ENCODE data around the gene NFASC. TPM values are rescaled to one million over a fixed set of nuclear protein-coding genes. Genes with fewer than 3 reads are reported as not detected.

NFASC gene
- polyA plus RNA-seq, 4 donors: 0.22 to 5.8 (median 3.0) TPM

DNA sequence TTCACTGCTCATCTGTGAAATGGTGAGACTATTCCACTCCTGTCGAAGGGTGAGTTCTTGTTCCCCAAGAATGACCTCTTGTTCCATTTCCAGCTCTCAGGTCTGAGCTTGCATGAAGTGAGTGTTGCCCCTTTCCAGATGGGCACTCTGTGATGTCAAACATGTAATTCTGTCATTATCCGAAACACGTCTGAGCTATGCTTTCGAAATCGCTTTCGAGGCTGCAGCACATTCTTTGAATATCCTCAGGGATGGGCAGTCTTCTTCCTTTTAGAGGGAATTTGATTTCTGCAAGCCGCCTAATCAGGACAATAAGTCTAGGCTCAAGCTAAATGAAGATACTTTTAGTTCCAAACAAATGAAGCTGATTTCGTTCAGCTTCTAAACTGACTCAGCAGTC, 15.1 kb downstream of the NFASC start:
- Histone ChIP-seq H3K4me1 (ENCODE audit: control insufficient read depth in 3 of 3, insufficient read depth in 2 of 3, low read depth in 1 of 3, low read length in 2 of 3) (peaks cover 0 to 6% (median 0%) of the 10 kb centered on the region in 3 donors), H3K9me3 (ENCODE audit: control insufficient read depth in 2 of 2, insufficient read depth in 1 of 2, low read depth in 1 of 2, low read length in 1 of 2) (no peaks in the 10 kb centered on the region), H3K4me3 (ENCODE audit: low read depth in 1 of 3, low read length in 3 of 3) (no peak overlapping the region), H3K36me3 (ENCODE audit: control insufficient read depth in 3 of 3, insufficient read depth in 2 of 3, low read depth in 1 of 3, low read length in 3 of 3) (no peaks in the 10 kb centered on the region), H3K27ac (ENCODE audit: low read depth in 1 of 3, low read length in 2 of 3) (peak overlapping the region in 1 of 3 donors; percentile 64), H3K27me3 (ENCODE audit: control insufficient read depth in 3 of 3, insufficient read depth in 3 of 3, low read length in 3 of 3) (peaks cover 0 to 7% (median 0%) of the 10 kb centered on the region in 3 donors)
- FAIRE-seq (no peak), DNase-seq (no peak)
- 71 to 75% (median 74%) methylated on average over 8 of the region's 8 CpGs for WGBS, 3 donors

DNA sequence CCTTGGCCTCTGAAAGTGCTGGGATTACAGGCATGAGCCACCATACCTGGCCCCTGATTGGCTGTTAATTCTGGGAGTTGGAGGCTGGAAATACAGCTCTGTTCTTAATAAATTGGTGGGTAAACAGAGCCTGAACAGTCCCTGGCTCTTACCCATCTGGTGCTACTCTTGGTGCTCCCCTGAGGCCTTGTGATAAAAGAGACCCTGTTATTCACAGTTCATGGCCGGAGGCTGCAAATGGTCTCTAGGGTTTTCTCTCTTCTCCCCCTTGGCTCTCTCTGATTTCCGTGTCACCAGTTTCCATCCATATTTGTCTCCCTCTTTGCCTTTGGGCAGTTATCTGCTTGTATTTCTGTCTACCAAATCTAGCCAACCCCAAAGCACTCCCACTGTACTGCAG, 17.2 kb downstream of the NFASC start:
- Histone ChIP-seq H3K36me3 (ENCODE audit: control insufficient read depth in 3 of 3, insufficient read depth in 2 of 3, low read depth in 1 of 3, low read length in 3 of 3) (no peaks in the 10 kb centered on the region), H3K27ac (ENCODE audit: low read depth in 1 of 3, low read length in 2 of 3) (peak overlapping the region in 1 of 3 donors; percentile 7), H3K27me3 (ENCODE audit: control insufficient read depth in 3 of 3, insufficient read depth in 3 of 3, low read length in 3 of 3) (peaks cover 0 to 7% (median 0%) of the 10 kb centered on the region in 3 donors), H3K4me3 (ENCODE audit: low read depth in 1 of 3, low read length in 3 of 3) (no peak overlapping the region), H3K4me1 (ENCODE audit: control insufficient read depth in 3 of 3, insufficient read depth in 2 of 3, low read depth in 1 of 3, low read length in 2 of 3) (peaks cover 0 to 6% (median 0%) of the 10 kb centered on the region in 3 donors), H3K9me3 (ENCODE audit: control insufficient read depth in 2 of 2, insufficient read depth in 1 of 2, low read depth in 1 of 2, low read length in 1 of 2) (no peaks in the 10 kb centered on the region)
- 82 to 88% (median 88%) methylated on average over 2 of the region's 2 CpGs for WGBS, 3 donors
- no peak for FAIRE-seq
- no peak for DNase-seq

DNA sequence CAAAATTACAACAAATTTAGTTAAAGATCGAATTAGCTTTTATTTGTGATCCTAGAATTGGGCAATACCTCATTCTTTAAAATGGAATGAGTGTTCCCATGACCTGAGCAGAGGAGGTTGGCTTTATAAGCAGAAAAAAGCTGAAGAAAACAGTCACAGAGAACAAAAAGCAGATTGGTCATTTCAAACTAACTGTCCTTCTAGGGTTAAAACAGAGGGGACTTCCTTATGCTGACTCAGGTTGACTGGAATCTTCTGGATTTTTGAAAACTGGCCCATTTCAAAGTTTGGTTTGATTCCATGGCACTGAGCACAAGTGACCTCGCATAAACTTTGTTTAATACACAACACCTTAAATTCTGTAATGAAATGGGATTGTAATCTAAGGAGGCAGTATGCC, 17.6 kb downstream of the NFASC start:
- Histone ChIP-seq H3K27ac (ENCODE audit: low read depth in 1 of 3, low read length in 2 of 3) (no peak overlapping the region), H3K9me3 (ENCODE audit: control insufficient read depth in 2 of 2, insufficient read depth in 1 of 2, low read depth in 1 of 2, low read length in 1 of 2) (no peaks in the 10 kb centered on the region)
- no peak for FAIRE-seq

DNA sequence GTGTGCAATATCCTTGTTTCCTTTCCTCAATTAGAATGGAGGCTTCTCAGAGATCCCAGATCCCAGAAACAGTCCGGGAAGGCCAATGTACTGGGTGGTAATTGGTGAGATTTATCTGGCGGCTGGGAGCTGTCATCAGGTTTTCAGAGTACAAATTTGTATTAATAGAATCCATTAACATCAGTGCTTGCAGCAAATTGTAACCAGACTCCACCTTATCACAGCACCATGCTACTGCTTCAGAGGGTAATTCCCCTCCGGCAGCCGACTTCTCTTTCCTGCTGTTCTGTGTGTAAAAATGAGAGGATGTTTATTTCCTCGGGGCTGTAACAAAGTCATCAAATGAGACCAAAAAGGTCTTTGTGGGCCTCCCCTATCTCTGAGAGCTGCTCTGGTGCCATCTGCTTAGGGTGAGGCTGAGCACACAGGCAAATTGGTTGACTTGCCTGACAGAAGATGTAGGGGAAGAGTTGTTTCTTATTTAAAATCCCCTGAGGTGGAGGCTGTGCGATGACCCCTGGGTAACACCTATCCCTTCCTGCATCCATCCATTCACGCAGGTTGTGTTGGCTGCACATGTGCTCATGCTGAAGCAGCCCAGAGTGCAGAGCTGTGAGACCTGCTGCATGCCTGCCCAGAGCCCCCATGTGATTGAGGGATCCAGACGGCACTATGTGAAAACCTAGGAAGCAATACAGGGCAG, 19.2 kb downstream of the NFASC start:
- FAIRE-seq: no peak
- peaks cover 0 to 11% (median 0%) of the 10 kb centered on the region in 3 donors for H3K27me3 ChIP-seq (ENCODE audit: control insufficient read depth in 3 of 3, insufficient read depth in 3 of 3, low read length in 3 of 3)
- H3K9me3 ChIP-seq (ENCODE audit: control insufficient read depth in 2 of 2, insufficient read depth in 1 of 2, low read depth in 1 of 2, low read length in 1 of 2): no peaks in the 10 kb centered on the region
- no peak overlapping the region for H3K4me3 ChIP-seq (ENCODE audit: low read depth in 1 of 3, low read length in 3 of 3)
- 41 to 56% (median 49%) methylated on average over 8 of the region's 8 CpGs for WGBS, 3 donors
- H3K4me1 ChIP-seq (ENCODE audit: control insufficient read depth in 3 of 3, insufficient read depth in 2 of 3, low read depth in 1 of 3, low read length in 2 of 3): peaks cover 0 to 6% (median 0%) of the 10 kb centered on the region in 3 donors
- H3K27ac ChIP-seq (ENCODE audit: low read depth in 1 of 3, low read length in 2 of 3): no peak overlapping the region
- H3K36me3 ChIP-seq (ENCODE audit: control insufficient read depth in 3 of 3, insufficient read depth in 2 of 3, low read depth in 1 of 3, low read length in 3 of 3): no peaks in the 10 kb centered on the region
- DNase-seq: peak in 1 of 2 donors; percentile 8

More for the DNA sequence above, 17.6 kb downstream of the NFASC start:
- H3K36me3 ChIP-seq (ENCODE audit: control insufficient read depth in 3 of 3, insufficient read depth in 2 of 3, low read depth in 1 of 3, low read length in 3 of 3): no peaks in the 10 kb centered on the region
- no peak overlapping the region for H3K4me3 ChIP-seq (ENCODE audit: low read depth in 1 of 3, low read length in 3 of 3)
- peaks cover 0 to 6% (median 0%) of the 10 kb centered on the region in 3 donors for H3K4me1 ChIP-seq (ENCODE audit: control insufficient read depth in 3 of 3, insufficient read depth in 2 of 3, low read depth in 1 of 3, low read length in 2 of 3)
- DNase-seq: no peak
- H3K27me3 ChIP-seq (ENCODE audit: control insufficient read depth in 3 of 3, insufficient read depth in 3 of 3, low read length in 3 of 3): peaks cover 0 to 7% (median 0%) of the 10 kb centered on the region in 3 donors
- 64 to 67% (median 65%) methylated on average over 2 of the region's 2 CpGs for WGBS, 3 donors

DNA sequence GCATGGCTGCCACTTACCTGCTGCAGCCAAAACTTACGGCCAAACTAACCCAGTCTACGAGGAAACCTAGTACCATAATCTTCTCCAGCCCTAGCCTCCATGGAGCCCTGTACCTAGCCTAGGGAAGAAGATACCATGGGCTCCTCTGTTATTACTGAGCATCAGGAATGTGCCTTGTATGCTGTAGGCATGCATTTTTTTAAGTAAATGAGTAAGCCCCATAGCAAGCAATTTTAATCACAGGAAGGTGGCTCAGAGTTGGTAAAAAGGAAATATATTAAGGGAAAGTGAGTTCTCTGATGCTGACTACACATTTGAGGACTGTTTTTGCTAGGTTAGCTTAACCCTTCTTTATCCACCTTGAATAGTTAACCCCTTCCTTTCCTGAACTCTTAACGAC, 21.2 kb downstream of the NFASC start:
- H3K27ac ChIP-seq (ENCODE audit: low read depth in 1 of 3, low read length in 2 of 3): no peak overlapping the region
- H3K9me3 ChIP-seq (ENCODE audit: control insufficient read depth in 2 of 2, insufficient read depth in 1 of 2, low read depth in 1 of 2, low read length in 1 of 2): no peaks in the 10 kb centered on the region
- no peaks in the 10 kb centered on the region for H3K4me1 ChIP-seq (ENCODE audit: control insufficient read depth in 3 of 3, insufficient read depth in 2 of 3, low read depth in 1 of 3, low read length in 2 of 3)
- DNase-seq (no peak), FAIRE-seq (no peak)
- H3K27me3 ChIP-seq (ENCODE audit: control insufficient read depth in 3 of 3, insufficient read depth in 3 of 3, low read length in 3 of 3): peaks cover 0 to 8% (median 0%) of the 10 kb centered on the region in 3 donors
- no peaks in the 10 kb centered on the region for H3K36me3 ChIP-seq (ENCODE audit: control insufficient read depth in 3 of 3, insufficient read depth in 2 of 3, low read depth in 1 of 3, low read length in 3 of 3)
- no peak overlapping the region for H3K4me3 ChIP-seq (ENCODE audit: low read depth in 1 of 3, low read length in 3 of 3)
- 83 to 90% (median 84%) methylated on average over 3 of the region's 3 CpGs for WGBS, 3 donors

DNA sequence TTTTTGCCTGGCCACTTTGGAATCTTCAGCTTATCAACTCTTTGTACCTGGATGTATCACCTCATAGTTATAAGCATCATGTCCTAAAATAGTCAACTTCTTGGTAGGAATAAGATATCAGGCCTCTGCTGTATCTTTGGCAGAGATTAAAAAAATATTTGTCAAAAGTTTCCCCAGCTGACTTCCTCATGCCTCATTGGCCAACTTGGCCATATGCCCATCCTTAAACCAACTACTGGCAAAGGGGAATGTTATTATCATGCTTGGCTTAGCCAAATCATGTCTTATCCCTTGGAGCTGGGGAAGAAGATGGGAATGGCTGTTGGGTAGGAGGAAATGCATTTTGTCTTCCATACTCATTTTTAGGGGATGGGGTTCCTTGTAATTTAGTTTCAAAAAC, 23.4 kb downstream of the NFASC start:
- peaks cover 0 to 10% (median 0%) of the 10 kb centered on the region in 3 donors for H3K27me3 ChIP-seq (ENCODE audit: control insufficient read depth in 3 of 3, insufficient read depth in 3 of 3, low read length in 3 of 3)
- H3K9me3 ChIP-seq (ENCODE audit: control insufficient read depth in 2 of 2, insufficient read depth in 1 of 2, low read depth in 1 of 2, low read length in 1 of 2): no peaks in the 10 kb centered on the region
- DNase-seq (no peak), FAIRE-seq (no peak)
- H3K27ac ChIP-seq (ENCODE audit: low read depth in 1 of 3, low read length in 2 of 3): no peak overlapping the region
- no peak overlapping the region for H3K4me3 ChIP-seq (ENCODE audit: low read depth in 1 of 3, low read length in 3 of 3)
- no peaks in the 10 kb centered on the region for H3K36me3 ChIP-seq (ENCODE audit: control insufficient read depth in 3 of 3, insufficient read depth in 2 of 3, low read depth in 1 of 3, low read length in 3 of 3)
- H3K4me1 ChIP-seq (ENCODE audit: control insufficient read depth in 3 of 3, insufficient read depth in 2 of 3, low read depth in 1 of 3, low read length in 2 of 3): no peaks in the 10 kb centered on the region

DNA sequence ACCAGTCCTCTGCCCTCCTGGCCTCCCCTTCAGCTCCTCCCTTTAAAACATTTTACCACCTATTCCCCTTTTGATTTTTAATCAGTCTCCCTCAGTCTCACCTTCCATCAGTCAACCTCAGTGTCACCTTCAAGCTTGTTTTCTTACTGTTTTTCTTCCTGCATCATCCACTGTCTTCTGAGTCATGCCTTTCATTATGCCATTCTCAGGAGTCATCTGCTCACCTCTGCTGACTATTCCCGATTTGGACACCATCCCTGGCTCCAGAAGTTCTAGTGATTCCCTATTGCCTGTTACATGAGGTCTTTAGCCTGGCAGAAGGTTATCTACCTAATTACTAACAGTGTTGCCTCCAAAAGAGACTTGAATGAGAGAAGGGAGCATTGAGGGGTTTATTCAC, 23.9 kb downstream of the NFASC start:
- WGBS, 3 donors: 49 to 72% (median 50%) methylated on average over 1 of the region's 1 CpG
- H3K27me3 ChIP-seq (ENCODE audit: control insufficient read depth in 3 of 3, insufficient read depth in 3 of 3, low read length in 3 of 3): peaks cover 0 to 14% (median 0%) of the 10 kb centered on the region in 3 donors
- FAIRE-seq (no peak), DNase-seq (no peak)
- no peak overlapping the region for H3K4me3 ChIP-seq (ENCODE audit: low read depth in 1 of 3, low read length in 3 of 3)
- no peaks in the 10 kb centered on the region for H3K36me3 ChIP-seq (ENCODE audit: control insufficient read depth in 3 of 3, insufficient read depth in 2 of 3, low read depth in 1 of 3, low read length in 3 of 3)
- no peaks in the 10 kb centered on the region for H3K4me1 ChIP-seq (ENCODE audit: control insufficient read depth in 3 of 3, insufficient read depth in 2 of 3, low read depth in 1 of 3, low read length in 2 of 3)
- H3K9me3 ChIP-seq (ENCODE audit: control insufficient read depth in 2 of 2, insufficient read depth in 1 of 2, low read depth in 1 of 2, low read length in 1 of 2): no peaks in the 10 kb centered on the region
- H3K27ac ChIP-seq (ENCODE audit: low read depth in 1 of 3, low read length in 2 of 3): no peak overlapping the region

DNA sequence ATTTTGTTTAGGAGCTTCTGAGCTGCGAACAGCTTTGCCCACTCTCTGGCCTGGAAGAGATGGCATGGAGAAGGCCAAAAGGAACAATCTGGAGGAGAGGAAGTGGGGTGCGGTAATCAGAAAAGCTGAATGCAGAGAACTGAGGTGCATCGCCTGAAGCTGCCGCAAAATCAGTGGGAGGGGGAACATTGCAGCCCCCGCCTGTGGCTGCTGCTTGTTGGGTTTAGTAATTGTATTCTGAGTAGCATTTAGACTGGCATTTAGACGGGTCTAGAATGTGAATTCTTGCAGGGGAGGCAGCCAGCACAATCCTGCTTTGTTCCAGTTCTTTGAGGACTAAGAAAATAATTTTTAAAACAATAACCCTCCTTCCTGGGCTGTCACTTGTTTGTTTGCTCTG, 25.4 kb downstream of the NFASC start:
- Histone ChIP-seq H3K27ac (ENCODE audit: low read depth in 1 of 3, low read length in 2 of 3) (no peak overlapping the region), H3K36me3 (ENCODE audit: control insufficient read depth in 3 of 3, insufficient read depth in 2 of 3, low read depth in 1 of 3, low read length in 3 of 3) (no peaks in the 10 kb centered on the region), H3K9me3 (ENCODE audit: control insufficient read depth in 2 of 2, insufficient read depth in 1 of 2, low read depth in 1 of 2, low read length in 1 of 2) (no peaks in the 10 kb centered on the region), H3K27me3 (ENCODE audit: control insufficient read depth in 3 of 3, insufficient read depth in 3 of 3, low read length in 3 of 3) (peaks cover 0 to 13% (median 0%) of the 10 kb centered on the region in 3 donors), H3K4me3 (ENCODE audit: low read depth in 1 of 3, low read length in 3 of 3) (no peak overlapping the region), H3K4me1 (ENCODE audit: control insufficient read depth in 3 of 3, insufficient read depth in 2 of 3, low read depth in 1 of 3, low read length in 2 of 3) (no peaks in the 10 kb centered on the region)
- DNase-seq (no peak), FAIRE-seq (no peak)
- 81 to 84% (median 84%) methylated on average over 6 of the region's 6 CpGs for WGBS, 3 donors
